K562 (cell line): Measurements from ENCODE around the gene OR10H5. TPM values are rescaled to one million over a fixed set of nuclear protein-coding genes. Genes with fewer than 3 reads are reported as not detected.

ENCODE experiments used
- ATAC-seq: fragments of 200-7000 bp; cut with Tn5 transposase; 3 replicates; pipeline ENCODE4 v1.9.1; 2020; ENCODE audit warnings: moderate library complexity
- BruUV-seq: library from RNA; stranded (reverse); fragments of 400-500 nt; replicated peaks from 2 replicates; lab custom pipeline; 2021; lab: Mats Ljungman, UMichigan
- CTCF ChIA-PET: fragments of 300-600 bp; formaldehyde crosslinking; extraction: SDS; loops from one replicate; lab custom pipeline; 2021; ENCODE audit warnings: low intra/inter-chr PET ratio; lab: Yijun Ruan, JAX
- POLR2A ChIA-PET: fragments of 300-600, 350-650 bp; sonication (Branson Sonifier 250); formaldehyde crosslinking; extraction: SDS; loops from one replicate; lab custom pipeline; 2021; ENCODE audit warnings: antibody characterized with exemption, inconsistent platforms; lab: Yijun Ruan, JAX
- DNase-seq, 4 experiments: peaks; one replicate each; pipeline versions ENCODE4 v3.0.0 to v3.0.0-alpha.2; 2011 to 2018; ENCODE audit warnings: low spot score in 3 of 4, mixed read lengths in 3 of 4; ENCODE audit errors: extremely low read depth in 1 of 4
- FAIRE-seq: peaks from 2 replicates; lab custom pipeline; 2011; peaks lifted over from hg19 to GRCh38; lab: Jason Lieb, UNC
- H2AFZ ChIP-seq: 2 replicates; pipeline ENCODE4 v1.6.0; 2011; ENCODE audit warnings: low read depth, low read length, control low read depth, inconsistent platforms
- H3K27ac ChIP-seq: fragments of 200-600 bp; 3 replicates; pipeline ENCODE4 v1.8.0; 2011; ENCODE audit warnings: low read depth, mild to moderate bottlenecking, control low read depth, inconsistent platforms, low read length, moderate library complexity, mixed read lengths; ENCODE audit errors: extremely low read depth
- H3K27me3 ChIP-seq, 2 experiments: fragments of 300-600 bp in 1 of 2; 2 replicates in 1 of 2; 3 replicates in 1 of 2; pipeline versions ENCODE4 v1.6.0 to v1.8.0; 2011; ENCODE audit warnings: inconsistent platforms in 2 of 2, low read length in 2 of 2, mild to moderate bottlenecking in 1 of 2, mixed read lengths in 1 of 2, moderate library complexity in 1 of 2; ENCODE audit not compliant: control insufficient read depth in 2 of 2, insufficient read depth in 2 of 2
- H3K36me3 ChIP-seq: fragments of 300-600 bp; 3 replicates; pipeline ENCODE4 v1.8.0; 2011; ENCODE audit warnings: mild to moderate bottlenecking, low read length, inconsistent platforms; ENCODE audit not compliant: control insufficient read depth, insufficient read depth
- H3K4me1 ChIP-seq, 2 experiments: fragments of 200-600 bp in 1 of 2; replicated peaks in 1 of 2; 2 replicates in 1 of 2; 3 replicates in 1 of 2; pipeline versions ENCODE4 v1.5.1 to v1.8.0; 2011; ENCODE audit warnings: inconsistent platforms in 2 of 2, low read length in 2 of 2, mild to moderate bottlenecking in 1 of 2, mixed read lengths in 1 of 2, moderate library complexity in 1 of 2; ENCODE audit not compliant: control insufficient read depth in 2 of 2, insufficient read depth in 2 of 2
- H3K4me2 ChIP-seq: 2 replicates; pipeline ENCODE4 v1.6.1; 2011; ENCODE audit warnings: low read length, control low read depth, inconsistent platforms, mixed read lengths; ENCODE audit not compliant: insufficient read depth
- H3K4me3 ChIP-seq: fragments of 200-600 bp; sonication (generic), shearing (Covaris generic); 2 replicates; pipeline ENCODE4 v1.5.1; 2016; ENCODE audit warnings: control low read depth, inconsistent platforms
- H3K79me2 ChIP-seq: fragments of 200-600 bp; 3 replicates; pipeline ENCODE4 v1.8.0; 2011; ENCODE audit warnings: low read length, inconsistent platforms; ENCODE audit not compliant: control insufficient read depth, insufficient read depth
- H3K9ac ChIP-seq, 2 experiments: 2 replicates each; pipeline versions ENCODE4 v1.6.0 to v1.6.1; 2011; ENCODE audit warnings: low read depth in 2 of 2, low read length in 2 of 2, control low read depth in 1 of 2, inconsistent platforms in 1 of 2, mild to moderate bottlenecking in 1 of 2, mixed read lengths in 1 of 2; ENCODE audit not compliant: insufficient read depth in 1 of 2
- H3K9me1 ChIP-seq: one replicate; pipeline ENCODE4 v1.6.0; 2011; ENCODE audit warnings: inconsistent platforms, mild to moderate bottlenecking, low read length, moderate library complexity; ENCODE audit not compliant: control insufficient read depth, insufficient read depth
- H3K9me3 ChIP-seq: replicated peaks from 2 replicates; pipeline ENCODE4 v1.5.1; 2011; ENCODE audit warnings: low read depth, low read length, inconsistent platforms; ENCODE audit not compliant: control insufficient read depth, insufficient read depth
- H4K20me1 ChIP-seq: replicated peaks from 2 replicates; pipeline ENCODE4 v1.6.1; 2011; ENCODE audit warnings: low read length, inconsistent platforms, mixed read lengths; ENCODE audit not compliant: control insufficient read depth, insufficient read depth
- CSDE1 ChIP-seq, 2 experiments: fragments of 450-650 bp; IDR thresholded peaks; 2 replicates each; pipeline ENCODE4 v1.6.1; 2016; ENCODE audit warnings: mild to moderate bottlenecking in 1 of 2
- PRDM10 ChIP-seq: fragments of 450-650 bp; IDR thresholded peaks from 2 replicates; pipeline ENCODE4 v1.6.1; 2018; ENCODE audit not compliant: partially characterized antibody
- WGBS: fragments of 100-300 bp; shearing (Covaris generic); methylation state at CpG from one replicate; pipeline ENCODE4 v1.1.6; 2016; ENCODE audit warnings: low coverage, mixed read lengths; ENCODE audit not compliant: insufficient coverage; ENCODE audit errors: missing lambda C conversion rate; 5-methylcytosine and 5-hydroxymethylcytosine counted together
- in situ Hi-C: fragments of 300-500 bp; cut with MboI; formaldehyde crosslinking; loops from 4 replicates; pipeline ENCODE4 v1.15.0; 2018; ENCODE audit warnings: inconsistent platforms, mixed read lengths
- intact Hi-C: fragments of 100-400 bp; cut with micrococcal nuclease; formaldehyde crosslinking; loops from 2 replicates; pipeline ENCODE4 v1.14.2; 2022
- polyA plus RNA-seq, 8 experiments: library from polyadenylated mRNA; depleted of rRNA in 4 of 8; stranded (reverse) in 5 of 8; unstranded in 3 of 8; fragments of >200 nt; fragmentation: Nextera tagmentation in 2 of 8; fragmentation: Illumina TruSeq in 1 of 8; extraction: Ambion mirVana in 2 of 8; extraction: Trizol in 1 of 8; gene quantifications; 2 replicates each; pipeline versions ENCODE4 v1.2.1 to v1.2.3, GENCODE V29; 2011 to 2014; ENCODE audit warnings: inconsistent platforms in 1 of 8, missing spikeins in 1 of 8
- total RNA-seq, 7 experiments: library from RNA; depleted of rRNA in 6 of 7; stranded (reverse); fragments of >200 nt in 6 of 7; fragmentation: Illumina TruSeq in 2 of 7; extraction: Trizol in 2 of 7; gene quantifications; 2 replicates each; pipeline versions ENCODE4 v1.2.1 to v1.2.3, GENCODE V29; 2011 to 2021; ENCODE audit warnings: low replicate concordance in 1 of 7

Gene OR10H5
- total and polyA plus RNA-seq, 9 of the 15 experiments (the other 6 are each of a cell fraction or from before 2014, with no cell fraction given) = not detected

- no peaks in the 10 kb centered on the region for H4K20me1 ChIP-seq
- peaks cover 0 to 2% of the 10 kb centered on the region in 2 experiments; a peak in 2 of 5 replicates for H3K27me3 ChIP-seq
- H3K9me1 ChIP-seq = no peaks in the 10 kb centered on the region
- H3K4me1 ChIP-seq = no peaks in the 10 kb centered on the region
- 54% methylated on average over 8 of the region's 8 CpGs for WGBS
- H3K36me3 ChIP-seq = no peaks in the 10 kb centered on the region
- ChIA-PET POLR2A (interaction anchor here (1.8 to 2.8 kb wide), 2 partner anchors 12 to 15 kb away, joined by 6 to 14 read pairs; no protein-coding TSS in a partner anchor), CTCF (no interaction called here)
- H3K4me2 ChIP-seq = no peak overlapping the region
- no peak for ATAC-seq
- H3K4me3 ChIP-seq = no peak overlapping the region
- H3K79me2 ChIP-seq = no peaks in the 10 kb centered on the region
- H3K9me3 ChIP-seq = no peaks in the 10 kb centered on the region
- no peak for TF ChIP-seq CSDE1 (IDR thresholded peaks at IDR 0.05)
- TF ChIP-seq PRDM10 = peak; percentile 55
- H2AFZ ChIP-seq = no peak overlapping the region
- intact Hi-C loops = no loop called here
- H3K9ac ChIP-seq = no peak overlapping the region
- no peak for FAIRE-seq
- no peak for DNase-seq
- no peak overlapping the region for H3K27ac ChIP-seq
- in situ Hi-C loops = no loop called here
- no TSS peak for BruUV-seq
Measured at GRCh38 chr19:15820646-15821045, 33.2 kb downstream of the OR10H5 start.
